HUES6 (cell line): ENCODE measurements around the gene DCAF4.

ENCODE experiments used
- H3K27ac ChIP-seq: 2 replicates; pipeline ENCODE4 v1.7.0; 2013; ENCODE audit warnings: low read depth, mild to moderate bottlenecking, low read length, inconsistent platforms
- H3K27me3 ChIP-seq: 2 replicates; pipeline ENCODE4 v1.6.1; 2013; ENCODE audit warnings: low read length; ENCODE audit not compliant: control insufficient read depth, insufficient read depth
- H3K36me3 ChIP-seq: 2 replicates; pipeline ENCODE4 v1.6.1; 2013; ENCODE audit warnings: low read length; ENCODE audit not compliant: control insufficient read depth, insufficient read depth
- H3K4me1 ChIP-seq: 2 replicates; pipeline ENCODE4 v1.6.1; 2013; ENCODE audit warnings: low read length; ENCODE audit not compliant: control insufficient read depth, insufficient read depth
- H3K4me3 ChIP-seq: 2 replicates; pipeline ENCODE4 v1.5.1; 2013; ENCODE audit warnings: low read depth, low read length
- H3K9ac ChIP-seq: one replicate; pipeline ENCODE4 v1.6.1; 2013; ENCODE audit warnings: mild to moderate bottlenecking, low read length
- H3K9me3 ChIP-seq: 2 replicates; pipeline ENCODE4 v1.6.1; 2013; ENCODE audit warnings: low read depth, low read length; ENCODE audit not compliant: control insufficient read depth, insufficient read depth

Gene DCAF4

GRCh38 chr14:72926292-72927028 lies at the start of gene DCAF4:
TSS of gene DCAF4 (plus strand) at chr14:72926464. CDS start at chr14:72937979, 11,515 bp downstream.
- no peaks in the 10 kb centered on the region for H3K36me3 ChIP-seq
- H3K27ac ChIP-seq = peak within 1 kb of the TSS; percentile 22; the same call in 1 of the 2 replicates
- H3K4me3 ChIP-seq = peak within 1 kb of the TSS; percentile 69
- H3K9me3 ChIP-seq = no peaks in the 10 kb centered on the region
- H3K27me3 ChIP-seq = peaks cover 8% of the 10 kb centered on the region
- peak within 1 kb of the TSS; percentile 73 for H3K9ac ChIP-seq
- H3K4me1 ChIP-seq = peaks cover 8% of the 10 kb centered on the region

- H3K4me3 ChIP-seq = no peak overlapping the region
- H3K27ac ChIP-seq = no peak overlapping the region
- H3K9ac ChIP-seq = no peak overlapping the region
- no peaks in the 10 kb centered on the region for H3K27me3 ChIP-seq
- peaks cover 4% of the 10 kb centered on the region for H3K9me3 ChIP-seq
- H3K36me3 ChIP-seq = no peaks in the 10 kb centered on the region
- H3K4me1 ChIP-seq = peaks cover 15% of the 10 kb centered on the region
These were observed 49.6 kb upstream of the DCAF4 start for GRCh38 chr14:72876710-72877063.

- no peak overlapping the region for H3K27ac ChIP-seq
- H3K36me3 ChIP-seq = no peaks in the 10 kb centered on the region
- H3K27me3 ChIP-seq = no peaks in the 10 kb centered on the region
- peaks cover 22% of the 10 kb centered on the region for H3K4me1 ChIP-seq
- H3K4me3 ChIP-seq = no peak overlapping the region
- H3K9ac ChIP-seq = no peak overlapping the region
- H3K9me3 ChIP-seq = no peaks in the 10 kb centered on the region
These were observed 47.5 kb upstream of the DCAF4 start for GRCh38 chr14:72878746-72879145.

- H3K36me3 ChIP-seq = no peaks in the 10 kb centered on the region
- H3K9me3 ChIP-seq = no peaks in the 10 kb centered on the region
- H3K27me3 ChIP-seq = no peaks in the 10 kb centered on the region
- H3K9ac ChIP-seq = no peak overlapping the region
- no peak overlapping the region for H3K27ac ChIP-seq
- H3K4me3 ChIP-seq = no peak overlapping the region
- peaks cover 29% of the 10 kb centered on the region for H3K4me1 ChIP-seq
These were observed 46.8 kb upstream of the DCAF4 start for GRCh38 chr14:72879431-72879830.

GRCh38 chr14:72880164-72880563 lies 46.1 kb upstream of the DCAF4 start:
- Histone ChIP-seq H3K9me3 (no peaks in the 10 kb centered on the region), H3K4me3 (no peak overlapping the region), H3K9ac (no peak overlapping the region), H3K27ac (no peak overlapping the region), H3K4me1 (peaks cover 30% of the 10 kb centered on the region), H3K27me3 (no peaks in the 10 kb centered on the region), H3K36me3 (no peaks in the 10 kb centered on the region)

- no peaks in the 10 kb centered on the region for H3K27me3 ChIP-seq
- no peak overlapping the region for H3K4me3 ChIP-seq
- H3K36me3 ChIP-seq = no peaks in the 10 kb centered on the region
- no peak overlapping the region for H3K9ac ChIP-seq
- H3K9me3 ChIP-seq = peaks cover 1% of the 10 kb centered on the region; the same call in 1 of the 2 replicates
- H3K4me1 ChIP-seq = peaks cover 30% of the 10 kb centered on the region
- no peak overlapping the region for H3K27ac ChIP-seq
These were observed 45.4 kb upstream of the DCAF4 start for GRCh38 chr14:72880820-72881219.

- Histone ChIP-seq H3K4me3 (no peak overlapping the region), H3K36me3 (no peaks in the 10 kb centered on the region), H3K27me3 (no peaks in the 10 kb centered on the region)
These were observed 44.7 kb upstream of the DCAF4 start for GRCh38 chr14:72881543-72881942.

GRCh38 chr14:72882047-72882446 lies 44.2 kb upstream of the DCAF4 start:
- no peaks in the 10 kb centered on the region for H3K27me3 ChIP-seq
- H3K4me1 ChIP-seq = peaks cover 22% of the 10 kb centered on the region
- no peak overlapping the region for H3K27ac ChIP-seq
- H3K4me3 ChIP-seq = no peak overlapping the region
- no peaks in the 10 kb centered on the region for H3K36me3 ChIP-seq
- peaks cover 5% of the 10 kb centered on the region; the same call in 1 of the 2 replicates for H3K9me3 ChIP-seq
- H3K9ac ChIP-seq = no peak overlapping the region

More at GRCh38 chr14:72881543-72881942, 44.7 kb upstream of the DCAF4 start:
- Histone ChIP-seq H3K27ac (no peak overlapping the region), H3K9me3 (peaks cover 3% of the 10 kb centered on the region; the same call in 1 of the 2 replicates), H3K4me1 (peaks cover 25% of the 10 kb centered on the region), H3K9ac (no peak overlapping the region)

GRCh38 chr14:72882463-72882862 lies 43.8 kb upstream of the DCAF4 start:
- no peak overlapping the region for H3K9ac ChIP-seq
- H3K9me3 ChIP-seq = peaks cover 5% of the 10 kb centered on the region; the same call in 1 of the 2 replicates
- peaks cover 21% of the 10 kb centered on the region for H3K4me1 ChIP-seq
- no peak overlapping the region for H3K27ac ChIP-seq
- H3K36me3 ChIP-seq = no peaks in the 10 kb centered on the region
- H3K4me3 ChIP-seq = no peak overlapping the region
- H3K27me3 ChIP-seq = no peaks in the 10 kb centered on the region

GRCh38 chr14:72883109-72883508 lies 43.2 kb upstream of the DCAF4 start:
- Histone ChIP-seq H3K9me3 (peaks cover 5% of the 10 kb centered on the region; the same call in 1 of the 2 replicates), H3K9ac (no peak overlapping the region), H3K27me3 (no peaks in the 10 kb centered on the region), H3K36me3 (no peaks in the 10 kb centered on the region), H3K4me3 (no peak overlapping the region), H3K27ac (no peak overlapping the region), H3K4me1 (peaks cover 27% of the 10 kb centered on the region)

GRCh38 chr14:72883961-72884360 lies 42.3 kb upstream of the DCAF4 start:
- H3K4me3 ChIP-seq = no peak overlapping the region
- no peaks in the 10 kb centered on the region for H3K36me3 ChIP-seq
- H3K4me1 ChIP-seq = peaks cover 36% of the 10 kb centered on the region
- H3K27ac ChIP-seq = no peak overlapping the region
- H3K9ac ChIP-seq = no peak overlapping the region
- peaks cover 5% of the 10 kb centered on the region; the same call in 1 of the 2 replicates for H3K9me3 ChIP-seq
- peaks cover 4% of the 10 kb centered on the region for H3K27me3 ChIP-seq
